PC-3 (cell line): Measurements from ENCODE around the gene FUS.

Experiments used
- EZH2 ChIP-seq: fragments of 300-600 bp; sonication (generic); IDR thresholded peaks from one replicate; pipeline ENCODE4 v1.6.1; 2017; ENCODE audit warnings: antibody characterized with exemption, mild to moderate bottlenecking, low read length; ENCODE audit not compliant: unreplicated experiment
- EZH2phosphoT487 ChIP-seq: fragments of 300-600 bp; sonication (generic); IDR thresholded peaks from 2 replicates; pipeline ENCODE4 v1.6.1; 2018; ENCODE audit warnings: mild to moderate bottlenecking, antibody characterized with exemption, low read length, borderline replicate concordance
- TF ChIP-seq, protein P1 (sequence below): fragments of 300-600 bp; sonication (generic); conservative IDR thresholded peaks from 2 replicates; pipeline ENCODE4 v1.5.1; 2017; ENCODE audit warnings: antibody characterized with exemption, low read depth, mild to moderate bottlenecking, low read length

- no peak for TF ChIP-seq EZH2
- TF ChIP-seq, protein P1, sequence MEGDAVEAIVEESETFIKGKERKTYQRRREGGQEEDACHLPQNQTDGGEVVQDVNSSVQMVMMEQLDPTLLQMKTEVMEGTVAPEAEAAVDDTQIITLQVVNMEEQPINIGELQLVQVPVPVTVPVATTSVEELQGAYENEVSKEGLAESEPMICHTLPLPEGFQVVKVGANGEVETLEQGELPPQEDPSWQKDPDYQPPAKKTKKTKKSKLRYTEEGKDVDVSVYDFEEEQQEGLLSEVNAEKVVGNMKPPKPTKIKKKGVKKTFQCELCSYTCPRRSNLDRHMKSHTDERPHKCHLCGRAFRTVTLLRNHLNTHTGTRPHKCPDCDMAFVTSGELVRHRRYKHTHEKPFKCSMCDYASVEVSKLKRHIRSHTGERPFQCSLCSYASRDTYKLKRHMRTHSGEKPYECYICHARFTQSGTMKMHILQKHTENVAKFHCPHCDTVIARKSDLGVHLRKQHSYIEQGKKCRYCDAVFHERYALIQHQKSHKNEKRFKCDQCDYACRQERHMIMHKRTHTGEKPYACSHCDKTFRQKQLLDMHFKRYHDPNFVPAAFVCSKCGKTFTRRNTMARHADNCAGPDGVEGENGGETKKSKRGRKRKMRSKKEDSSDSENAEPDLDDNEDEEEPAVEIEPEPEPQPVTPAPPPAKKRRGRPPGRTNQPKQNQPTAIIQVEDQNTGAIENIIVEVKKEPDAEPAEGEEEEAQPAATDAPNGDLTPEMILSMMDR = no peak
- TF ChIP-seq EZH2phosphoT487 = no peak
These were observed 16.6 kb downstream of the FUS start for GRCh38 chr16:31196324-31197088.
